ENCODE results near the gene LARP4. TPM values are rescaled to one million over a fixed set of nuclear protein-coding genes. Genes with fewer than 3 reads are reported as not detected.
"Not testable (repeated sequence)": the region's sequence is repeated elsewhere in the genome, so short reads cannot be mapped to it uniquely, and the experiment has no call there.

LARP4 gene
- total and polyA plus RNA-seq, 12 donors: 9.4 to 111 (median 52.8) TPM

DNA sequence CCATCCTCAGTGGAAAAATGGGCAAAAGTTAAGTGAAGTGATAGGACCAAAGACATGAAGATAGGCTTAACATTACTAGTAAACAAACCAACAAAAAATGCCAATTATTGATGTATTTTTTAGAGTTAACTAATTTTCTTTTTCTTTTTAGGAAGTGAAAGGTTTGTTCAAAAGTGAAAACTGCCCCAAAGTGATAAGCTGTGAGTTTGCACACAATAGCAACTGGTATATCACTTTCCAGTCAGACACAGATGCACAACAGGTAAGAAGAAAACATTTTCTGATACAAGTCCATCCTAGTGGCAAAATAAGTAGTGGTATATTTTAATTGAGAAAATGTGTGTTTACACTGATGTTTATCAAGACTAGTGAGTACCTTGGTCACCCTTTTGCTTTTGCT is 39.6 kb downstream of the LARP4 start:
- H3K36me3 ChIP-seq (replicated peaks in 1 of 2): peaks cover 0 to 82% of the 10 kb centered on the region in 2 donors
- H3K4me1 ChIP-seq (replicated peaks in 1 of 2): peaks cover 0 to 7% of the 10 kb centered on the region in 2 donors
- no peak for DNase-seq
- H3K4me3 ChIP-seq: no peak overlapping the region
- TF ChIP-seq, protein P1, sequence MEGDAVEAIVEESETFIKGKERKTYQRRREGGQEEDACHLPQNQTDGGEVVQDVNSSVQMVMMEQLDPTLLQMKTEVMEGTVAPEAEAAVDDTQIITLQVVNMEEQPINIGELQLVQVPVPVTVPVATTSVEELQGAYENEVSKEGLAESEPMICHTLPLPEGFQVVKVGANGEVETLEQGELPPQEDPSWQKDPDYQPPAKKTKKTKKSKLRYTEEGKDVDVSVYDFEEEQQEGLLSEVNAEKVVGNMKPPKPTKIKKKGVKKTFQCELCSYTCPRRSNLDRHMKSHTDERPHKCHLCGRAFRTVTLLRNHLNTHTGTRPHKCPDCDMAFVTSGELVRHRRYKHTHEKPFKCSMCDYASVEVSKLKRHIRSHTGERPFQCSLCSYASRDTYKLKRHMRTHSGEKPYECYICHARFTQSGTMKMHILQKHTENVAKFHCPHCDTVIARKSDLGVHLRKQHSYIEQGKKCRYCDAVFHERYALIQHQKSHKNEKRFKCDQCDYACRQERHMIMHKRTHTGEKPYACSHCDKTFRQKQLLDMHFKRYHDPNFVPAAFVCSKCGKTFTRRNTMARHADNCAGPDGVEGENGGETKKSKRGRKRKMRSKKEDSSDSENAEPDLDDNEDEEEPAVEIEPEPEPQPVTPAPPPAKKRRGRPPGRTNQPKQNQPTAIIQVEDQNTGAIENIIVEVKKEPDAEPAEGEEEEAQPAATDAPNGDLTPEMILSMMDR (IDR thresholded peaks at IDR 0.05): no peak
- TF ChIP-seq POLR2A (IDR thresholded peaks at IDR 0.05): no peak
- H3K9me3 ChIP-seq (replicated peaks in 1 of 3): no peaks in the 10 kb centered on the region
- no peaks in the 10 kb centered on the region for H3K27me3 ChIP-seq
- H3K27ac ChIP-seq: no peak overlapping the region
- intact Hi-C loops (cut with DNase I): no loop called here

DNA sequence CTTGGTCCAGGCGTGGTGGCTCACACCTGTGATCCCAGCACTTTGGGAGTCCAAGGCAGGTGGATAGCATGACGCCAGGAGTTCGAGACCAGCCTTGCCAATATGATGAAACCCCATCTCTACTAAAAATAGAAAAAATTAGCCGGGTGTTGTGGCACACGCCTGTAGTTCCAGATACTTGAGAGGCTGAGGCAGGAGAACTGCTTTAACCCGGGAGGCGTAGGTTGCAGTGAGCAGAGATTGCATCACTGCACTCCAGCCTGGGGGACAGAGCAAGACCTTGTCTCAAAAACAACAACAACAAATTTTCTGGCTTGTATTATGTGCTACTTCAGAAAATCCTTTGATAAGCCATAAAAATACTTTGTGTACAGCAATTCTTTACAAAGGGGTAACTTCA is 41.1 kb downstream of the LARP4 start:
- intact Hi-C loops (cut with DNase I): no loop called here

DNA sequence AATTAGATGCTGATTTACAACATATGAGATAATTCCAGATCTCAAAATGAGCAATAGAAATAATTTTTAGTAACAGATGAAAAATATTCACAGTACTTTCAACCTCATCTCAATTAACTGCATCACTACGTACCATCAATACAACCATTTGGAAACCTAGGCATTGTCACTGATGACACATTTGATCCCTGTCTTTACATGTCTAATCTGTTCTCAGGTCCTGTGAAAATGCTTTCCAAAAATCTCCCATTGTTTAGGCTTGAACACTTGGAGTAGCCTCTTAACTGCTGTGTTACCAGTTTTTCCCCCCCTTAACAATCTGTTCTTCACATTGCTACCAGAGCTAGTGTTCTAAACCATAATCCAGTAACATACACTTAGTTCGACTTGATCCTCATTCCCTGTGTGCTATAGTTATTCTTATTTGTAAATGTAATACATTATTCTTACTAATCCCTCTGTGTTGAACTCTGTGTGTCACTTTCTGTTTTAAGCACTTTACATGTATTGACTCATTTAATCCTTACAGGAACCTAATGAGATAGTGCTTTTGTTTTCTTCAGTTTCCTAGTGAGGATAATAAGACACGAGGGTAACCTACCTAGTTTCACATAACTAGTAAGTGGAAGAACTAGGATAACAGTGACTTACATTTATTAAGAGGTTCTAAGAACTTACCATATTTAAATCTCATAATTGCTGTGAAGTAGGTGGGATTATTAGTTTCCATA is 41.7 kb downstream of the LARP4 start:
- TF ChIP-seq, protein P1 (IDR thresholded peaks at IDR 0.05): no peak
- TF ChIP-seq POLR2A (IDR thresholded peaks at IDR 0.05): no peak
- 85 to 87% (median 86%) methylated on average over 3 of the region's 3 CpGs for WGBS, 4 donors
- Histone ChIP-seq H3K4me3 (no peak overlapping the region), H3K27me3 (no peaks in the 10 kb centered on the region), H3K4me1 (replicated peaks in 1 of 2) (peaks cover 0 to 7% of the 10 kb centered on the region in 2 donors), H3K36me3 (replicated peaks in 1 of 2) (peaks cover 0 to 75% of the 10 kb centered on the region in 2 donors), H3K9me3 (replicated peaks in 1 of 3) (no peaks in the 10 kb centered on the region), H3K27ac (peak overlapping the region in 1 of 5 donors; percentile 23)
- intact Hi-C loops (cut with DNase I): no loop called here
- no peak for DNase-seq

More for the DNA sequence above, 41.1 kb downstream of the LARP4 start:
- peaks cover 0 to 75% of the 10 kb centered on the region in 2 donors for H3K36me3 ChIP-seq (replicated peaks in 1 of 2)
- WGBS, 4 donors: 77 to 89% (median 84%) methylated on average over 7 of the region's 7 CpGs
- peak in 1 of 7 donors; percentile 33 for DNase-seq
- H3K27me3 ChIP-seq: no peaks in the 10 kb centered on the region
- H3K4me1 ChIP-seq (replicated peaks in 1 of 2): peaks cover 0 to 7% of the 10 kb centered on the region in 2 donors
- H3K4me3 ChIP-seq: no peak overlapping the region
- no peak for TF ChIP-seq POLR2A (IDR thresholded peaks at IDR 0.05)
- TF ChIP-seq, protein P1 (IDR thresholded peaks at IDR 0.05): no peak
- H3K9me3 ChIP-seq (replicated peaks in 1 of 3): no peaks in the 10 kb centered on the region
- H3K27ac ChIP-seq: peak overlapping the region in 1 of 5 donors; percentile 23

DNA sequence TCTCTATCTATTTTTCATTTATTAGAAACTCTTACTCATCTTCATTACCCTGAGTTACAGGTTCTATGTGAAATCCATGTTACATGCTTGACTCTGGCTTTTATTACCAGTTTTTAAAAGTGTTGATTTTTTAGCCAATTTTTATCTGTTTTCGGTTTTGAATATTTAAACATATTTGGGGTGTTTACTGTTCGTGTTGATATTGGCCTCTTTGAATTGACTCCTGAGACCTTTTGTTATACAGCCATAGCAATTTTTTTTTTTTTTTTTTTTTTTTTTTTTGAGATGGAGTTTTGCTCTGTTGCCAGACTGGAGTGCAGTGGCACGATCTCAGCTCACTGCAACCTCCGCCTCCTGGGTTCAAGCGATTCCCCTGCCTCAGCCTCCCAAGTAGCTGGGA is 49.0 kb downstream of the LARP4 start:
- intact Hi-C loops (cut with DNase I): not testable (repeated sequence)

DNA sequence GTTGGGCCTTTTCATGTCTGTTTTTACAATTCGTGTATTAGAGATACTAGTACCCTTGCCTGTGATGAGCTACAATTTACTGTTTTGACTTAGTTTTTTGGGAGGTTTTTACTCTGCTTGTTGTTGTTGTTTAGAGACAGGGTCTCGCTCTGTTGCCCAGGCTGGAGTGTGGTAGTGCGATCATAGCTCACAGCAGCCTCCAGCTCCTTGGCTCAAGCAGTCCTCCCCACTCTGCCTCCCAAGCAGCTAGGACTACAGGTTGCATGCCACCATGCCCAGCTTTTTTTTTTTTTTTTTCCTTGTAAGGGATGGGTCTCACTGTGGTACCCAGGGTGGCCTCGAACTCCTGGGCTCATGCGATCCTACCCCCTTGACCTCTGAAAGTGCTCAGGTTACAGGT is 52.1 kb downstream of the LARP4 start:
- H3K27ac ChIP-seq: no peak overlapping the region
- intact Hi-C loops (cut with DNase I): no loop called here

More for the DNA sequence above, 49.0 kb downstream of the LARP4 start:
- DNase-seq; H3K4me1 ChIP-seq (replicated peaks in 1 of 2); H3K4me3 ChIP-seq; H3K27me3 ChIP-seq; H3K27ac ChIP-seq; H3K9me3 ChIP-seq (replicated peaks in 1 of 3): not testable (repeated sequence)
- peaks cover 0 to 61% of the 10 kb centered on the region in 2 donors for H3K36me3 ChIP-seq (replicated peaks in 1 of 2)
- 75 to 91% (median 78%) methylated on average over 5 of the region's 5 CpGs for WGBS, 4 donors

More for the DNA sequence above, 52.1 kb downstream of the LARP4 start:
- H3K27me3 ChIP-seq: no peaks in the 10 kb centered on the region
- no peaks in the 10 kb centered on the region for H3K9me3 ChIP-seq (replicated peaks in 1 of 3)
- H3K4me1 ChIP-seq (replicated peaks in 1 of 2): no peaks in the 10 kb centered on the region
- no peak overlapping the region for H3K4me3 ChIP-seq
- WGBS, 4 donors: 94 to 99% (median 95%) methylated on average over 5 of the region's 5 CpGs
- peaks cover 0 to 61% of the 10 kb centered on the region in 2 donors for H3K36me3 ChIP-seq (replicated peaks in 1 of 2)
- TF ChIP-seq, protein P1 (IDR thresholded peaks at IDR 0.05): no peak
- DNase-seq: peak in 1 of 7 donors; percentile 24
